ENCODE measurements around the gene LMAN2. TPM values are rescaled to one million over a fixed set of nuclear protein-coding genes. Genes with fewer than 3 reads are reported as not detected.

The LMAN2 gene
- total RNA-seq, 1 donor from 2014 or later = 175 TPM

DNA sequence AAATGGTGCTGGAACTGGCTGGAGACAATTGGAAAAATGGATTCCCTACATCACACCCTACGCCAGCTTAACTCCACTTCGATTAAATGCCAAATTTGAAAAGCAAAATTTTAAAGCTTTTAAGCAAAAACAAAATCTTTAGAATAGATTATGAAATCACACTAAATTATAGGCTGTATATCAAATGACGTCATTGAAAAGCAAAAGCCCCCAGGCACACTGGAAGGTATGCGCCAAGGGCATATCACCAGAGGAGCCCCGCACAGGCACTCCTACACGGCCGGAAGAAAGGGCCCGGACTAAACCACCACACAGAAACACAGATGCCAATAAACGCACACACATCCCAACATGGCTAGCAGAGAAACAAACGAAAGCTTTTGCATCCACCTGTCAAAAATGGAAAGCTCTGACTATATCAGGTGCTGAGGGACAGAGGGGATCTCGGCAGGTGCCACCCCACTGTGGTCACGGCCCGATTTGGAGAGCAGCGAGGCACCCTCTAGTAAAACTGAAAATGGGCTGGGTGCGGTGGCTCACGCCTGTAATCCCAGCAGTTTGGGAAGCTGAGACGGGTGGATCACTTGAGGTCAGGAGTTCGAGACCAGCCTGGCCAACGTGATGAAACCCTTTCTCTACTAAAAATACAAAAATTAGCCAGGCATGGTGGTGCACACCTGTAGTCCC is 22.8 kb downstream of the LMAN2 start:
- no peak for DNase-seq (ENCODE audit: low spot score)

DNA sequence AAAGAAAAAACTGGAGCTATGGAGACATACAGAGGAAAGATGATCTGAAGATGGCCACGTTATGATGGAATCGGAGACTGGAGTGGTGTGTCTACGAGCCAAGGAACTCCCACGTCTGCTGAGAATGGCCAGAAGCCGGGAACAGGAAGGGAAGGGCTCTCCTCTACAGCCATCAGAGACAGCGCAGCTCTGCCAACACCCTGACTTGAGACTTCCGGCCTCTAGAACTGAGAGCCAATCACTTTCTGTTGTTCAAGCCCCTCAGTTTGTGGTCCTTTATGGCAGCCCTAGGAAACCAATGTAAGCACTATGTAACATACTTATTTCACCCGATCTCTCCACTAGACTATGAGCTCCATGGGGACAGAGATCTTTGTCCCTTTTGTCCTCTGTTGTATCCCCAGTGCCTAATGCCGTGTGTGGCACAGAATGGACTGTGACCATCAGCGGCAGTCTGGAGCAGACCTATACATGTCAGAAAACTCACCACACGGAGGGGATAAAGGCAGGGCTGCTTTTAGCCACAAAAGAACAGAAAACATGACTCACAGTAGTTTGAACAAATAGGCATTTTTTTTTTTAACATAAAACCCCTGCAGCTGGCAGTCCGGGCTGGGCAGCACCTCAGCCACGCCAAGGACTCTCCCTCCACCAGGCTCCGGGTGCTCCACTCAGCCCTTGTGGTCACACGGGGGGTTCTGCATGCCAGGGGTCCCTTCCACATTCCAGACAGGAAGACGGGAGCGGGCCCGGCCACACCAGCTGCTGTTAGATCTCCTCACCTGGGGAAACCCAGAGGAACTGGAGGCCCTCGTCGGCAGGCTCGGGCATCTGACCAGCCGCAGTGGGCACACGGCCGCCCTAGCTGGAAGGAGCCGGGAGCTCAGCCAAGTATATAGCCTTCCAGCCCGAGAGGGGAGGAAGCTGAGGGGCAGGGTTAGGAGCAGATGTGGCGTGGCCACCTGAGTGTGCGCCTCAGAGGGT is 23.6 kb downstream of the LMAN2 start:
- no peak for DNase-seq (ENCODE audit: low spot score)

DNA sequence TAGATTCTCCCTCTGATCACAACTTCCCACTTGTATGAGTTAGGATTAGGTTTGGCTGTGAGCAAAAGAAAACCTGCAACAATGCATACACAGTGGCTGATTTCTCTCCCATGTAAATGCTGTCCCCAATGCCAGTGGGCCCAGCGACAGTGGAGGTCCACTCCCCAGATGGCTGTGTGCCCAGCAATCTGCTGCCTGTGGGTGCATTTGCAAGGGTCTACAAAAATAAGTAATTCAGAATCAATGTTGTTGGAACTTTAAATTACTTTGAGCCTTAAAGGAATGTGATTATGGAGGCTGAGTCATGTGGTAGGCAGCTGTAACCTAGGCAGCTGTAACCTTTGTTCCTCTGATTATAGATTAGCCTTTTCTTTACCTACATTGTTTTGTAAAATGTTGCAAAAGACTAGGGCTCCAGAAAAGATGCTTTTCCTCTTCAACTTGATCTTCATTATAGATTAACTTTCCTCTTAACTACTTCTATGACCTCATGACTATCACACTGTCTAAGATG is 25.5 kb downstream of the LMAN2 start:
- DNase-seq (ENCODE audit: low spot score) = no peak

DNA sequence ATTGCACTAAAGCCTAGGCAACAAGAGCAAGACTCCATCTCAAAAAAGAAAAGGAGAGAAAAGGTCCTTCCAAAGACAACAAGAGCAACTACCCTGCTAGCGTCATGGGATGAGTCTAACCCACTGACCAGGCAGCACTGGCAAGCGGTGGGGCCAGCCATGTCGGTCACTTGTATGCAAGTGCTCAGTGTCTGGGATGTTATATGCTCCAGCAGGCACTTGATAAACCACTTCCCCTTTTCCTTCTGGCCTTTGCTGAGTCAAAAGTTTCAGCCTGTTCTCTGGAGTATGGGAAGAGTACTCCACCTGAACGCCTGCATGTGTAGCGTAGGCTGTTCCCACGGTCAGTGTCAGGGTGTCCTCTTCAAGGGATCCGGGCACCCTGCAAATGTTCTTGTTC is 30.6 kb downstream of the LMAN2 start:
- DNase-seq (ENCODE audit: low spot score) = no peak

DNA sequence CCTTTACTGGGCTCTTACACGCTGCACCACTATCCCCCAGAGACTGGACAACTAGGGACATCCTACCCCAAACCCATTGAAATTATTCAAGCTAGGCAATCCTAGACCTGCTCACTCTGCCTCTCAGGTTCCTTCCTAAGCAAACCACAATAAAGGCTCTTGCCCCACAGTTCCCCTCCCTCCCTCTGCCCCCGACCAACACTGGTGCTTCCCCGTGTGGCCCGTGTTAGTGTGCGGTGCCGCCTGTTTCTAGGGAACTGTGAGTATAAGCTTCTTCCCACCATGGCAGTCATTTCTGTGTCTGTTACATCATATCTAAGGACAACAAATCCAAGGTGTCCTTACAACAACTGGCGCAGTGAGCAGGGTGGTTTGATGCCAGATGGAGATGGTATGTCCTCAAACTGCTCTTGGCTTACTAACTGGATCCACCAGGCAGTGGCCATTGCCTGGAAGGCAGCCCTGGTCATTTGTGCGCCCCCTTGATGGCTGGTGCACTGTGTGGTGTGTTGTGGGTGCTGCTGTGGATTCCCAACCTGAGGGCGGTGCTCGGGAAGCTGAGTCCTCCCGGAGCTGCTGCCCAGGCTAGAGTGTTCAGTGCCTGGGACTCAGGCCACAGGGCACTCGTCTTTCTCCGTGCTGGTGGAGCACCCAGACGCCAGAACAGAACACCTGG is 31.4 kb downstream of the LMAN2 start:
- no peak for DNase-seq (ENCODE audit: low spot score)

DNA sequence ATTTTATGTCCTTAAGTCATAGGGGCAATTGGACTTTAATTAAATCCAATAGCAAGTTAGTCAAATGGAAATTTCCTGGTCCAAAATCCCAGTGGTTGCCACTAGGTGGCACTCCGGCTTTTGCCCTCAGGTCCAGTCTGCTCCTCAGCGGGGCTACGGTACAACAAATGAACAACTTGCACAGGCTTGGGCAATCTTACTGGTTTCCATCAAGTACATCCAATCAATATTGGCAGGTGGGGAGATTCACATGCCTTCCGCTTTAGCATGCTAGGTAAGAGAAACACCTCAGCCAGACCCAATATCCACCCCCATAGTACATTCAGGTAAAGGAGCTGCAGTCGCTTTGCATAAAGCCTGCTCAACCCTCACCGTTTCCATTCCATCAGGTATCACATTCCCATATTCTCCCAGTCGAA is 33.5 kb downstream of the LMAN2 start:
- peak; percentile 71 for DNase-seq (ENCODE audit: low spot score)

DNA sequence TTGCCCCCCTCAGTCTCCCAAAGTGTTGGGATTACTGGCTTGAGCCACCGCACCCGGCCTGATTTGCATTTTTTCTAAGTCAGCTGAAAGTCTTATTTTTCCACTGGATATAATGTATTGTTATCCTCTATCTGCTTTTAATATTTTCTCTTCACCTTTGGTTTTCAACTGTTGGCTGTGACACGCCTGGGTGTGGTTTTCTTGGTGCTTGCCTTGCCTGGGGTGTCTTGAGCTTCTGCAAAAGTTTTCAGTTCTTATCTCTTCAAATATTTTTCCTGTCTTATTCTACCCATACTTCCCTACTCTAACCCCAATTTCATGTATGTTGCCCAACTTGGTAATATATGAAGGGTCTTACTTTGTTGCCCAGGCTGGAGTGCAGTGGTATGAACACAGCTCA is 35.5 kb downstream of the LMAN2 start:
- no peak for DNase-seq (ENCODE audit: low spot score)

DNA sequence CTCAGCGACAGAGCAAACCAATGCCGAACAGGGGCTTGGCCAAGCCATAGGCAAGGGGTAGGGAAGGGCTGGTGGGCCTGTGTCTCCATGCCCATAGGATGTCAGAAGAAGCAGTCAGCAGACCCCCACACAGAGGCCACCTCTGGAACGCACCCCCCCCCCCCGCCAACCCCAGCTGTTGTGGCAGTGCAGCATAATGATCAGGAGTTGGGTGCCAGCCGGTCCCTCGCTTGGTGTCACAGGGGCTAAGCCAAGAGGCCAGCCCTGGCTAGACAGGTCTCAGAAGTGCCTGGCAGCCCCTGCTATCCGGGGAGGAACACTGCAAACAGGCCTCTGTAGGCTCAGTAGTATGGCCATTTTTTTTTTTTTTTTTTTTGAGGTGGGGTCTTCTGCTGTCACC is 36.1 kb downstream of the LMAN2 start:
- no peak for DNase-seq (ENCODE audit: low spot score)

DNA sequence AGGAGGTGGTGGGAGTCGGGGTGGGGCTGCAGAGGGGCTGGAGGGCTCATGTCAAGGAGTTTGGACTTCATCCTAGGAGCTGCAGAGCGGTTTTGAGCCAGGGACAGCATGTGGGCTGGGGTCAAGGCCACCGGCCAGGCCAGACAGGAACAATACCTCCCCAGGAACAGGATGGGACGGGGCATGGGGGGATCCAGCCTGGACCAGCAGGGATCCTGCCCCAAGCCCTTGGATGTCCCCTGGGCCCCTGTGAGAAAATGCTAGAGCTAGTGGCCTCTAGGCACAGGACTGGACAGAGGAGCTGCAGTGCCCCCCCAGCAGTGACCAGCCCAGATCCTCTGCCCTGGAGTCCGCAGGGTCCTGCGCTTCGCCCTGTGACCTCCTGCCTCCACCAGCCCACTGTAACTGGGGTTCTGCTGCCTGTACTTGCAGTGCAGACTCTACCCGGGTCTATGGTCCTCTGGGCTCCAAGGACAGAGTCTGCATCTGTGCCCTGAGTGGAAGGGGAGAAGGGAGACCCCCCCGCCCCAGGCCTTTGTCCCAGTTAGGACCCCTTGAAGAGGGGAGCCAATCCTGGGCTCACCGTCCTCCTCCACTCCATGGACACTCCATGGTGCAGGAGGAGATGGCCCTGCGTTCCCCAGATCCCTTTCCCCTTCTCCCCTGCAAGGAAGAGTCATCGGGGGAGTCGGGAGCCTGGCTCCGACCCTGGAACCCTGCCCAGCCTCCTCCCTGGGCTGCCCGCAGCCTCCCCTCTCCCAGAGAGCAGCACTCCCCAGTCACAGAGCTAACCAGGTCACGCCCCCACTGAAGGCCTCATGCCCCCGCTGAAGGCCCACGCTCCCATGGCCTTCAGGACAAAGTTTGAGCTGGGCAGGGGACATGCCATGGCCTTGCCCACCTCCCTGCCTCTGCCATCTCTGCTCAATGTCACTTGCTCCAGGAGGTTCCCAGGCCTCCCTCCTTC is 36.8 kb downstream of the LMAN2 start:
- no peak for DNase-seq (ENCODE audit: low spot score)

DNA sequence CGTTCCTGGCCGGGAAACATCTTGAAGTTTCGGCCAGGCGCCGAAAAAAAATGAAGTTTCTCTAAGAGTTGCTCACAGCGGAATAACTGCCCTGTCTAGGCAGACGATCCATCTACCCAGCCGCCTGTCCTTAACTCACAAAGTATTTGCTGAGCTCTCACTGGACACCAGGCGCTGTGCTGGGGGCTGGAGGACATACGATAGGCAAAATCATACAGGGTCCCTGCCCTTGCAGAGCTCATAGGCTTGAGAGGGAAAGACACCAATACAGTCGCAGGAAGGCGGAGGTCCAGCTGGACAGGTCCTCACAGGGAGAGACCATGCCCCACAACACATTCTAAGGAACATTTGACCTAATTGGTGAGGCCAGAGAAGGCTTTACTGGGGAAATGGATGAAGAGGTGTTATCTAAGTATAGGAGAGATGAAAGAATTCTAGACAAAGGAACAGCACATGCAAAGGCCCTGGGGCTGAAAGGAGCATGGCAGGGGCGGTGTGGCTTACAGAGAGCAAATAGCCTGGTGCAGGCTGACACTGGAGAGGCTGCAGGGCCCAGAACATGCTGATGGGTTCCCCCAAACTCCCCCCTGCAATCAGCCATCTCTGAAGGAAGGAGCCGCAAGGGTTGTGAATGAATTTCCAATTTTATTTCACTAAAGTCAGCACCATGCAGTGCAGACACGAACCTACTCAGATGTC is 37.8 kb downstream of the LMAN2 start:
- no peak for DNase-seq (ENCODE audit: low spot score)

DNA sequence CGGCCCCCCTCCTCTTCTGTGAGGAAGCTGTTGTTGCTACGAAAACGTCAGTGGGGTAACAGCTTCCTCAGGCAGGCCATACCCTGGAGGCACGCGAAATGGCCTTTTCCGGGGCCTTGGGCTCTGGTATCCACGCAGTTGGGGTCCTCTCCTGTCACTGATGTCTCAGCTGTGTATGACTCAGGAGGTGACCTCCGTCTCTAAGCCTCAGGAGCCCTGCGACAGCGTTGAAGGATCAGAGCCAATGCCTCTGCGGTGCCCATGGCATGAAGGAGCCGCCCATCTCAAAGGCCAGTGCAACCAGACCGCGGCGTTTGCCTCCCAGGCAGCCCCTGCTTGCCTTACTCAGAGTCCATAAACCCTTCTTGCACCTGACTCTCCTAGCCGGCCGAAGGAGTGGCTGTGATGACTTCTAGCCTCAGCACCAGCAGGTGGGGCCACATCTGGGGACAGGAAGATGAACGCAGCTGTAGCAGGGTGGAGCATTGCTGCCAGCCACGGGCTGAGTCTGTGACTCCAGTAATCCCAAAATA is 38.8 kb downstream of the LMAN2 start:
- peak; percentile 36 for DNase-seq (ENCODE audit: low spot score)

DNA sequence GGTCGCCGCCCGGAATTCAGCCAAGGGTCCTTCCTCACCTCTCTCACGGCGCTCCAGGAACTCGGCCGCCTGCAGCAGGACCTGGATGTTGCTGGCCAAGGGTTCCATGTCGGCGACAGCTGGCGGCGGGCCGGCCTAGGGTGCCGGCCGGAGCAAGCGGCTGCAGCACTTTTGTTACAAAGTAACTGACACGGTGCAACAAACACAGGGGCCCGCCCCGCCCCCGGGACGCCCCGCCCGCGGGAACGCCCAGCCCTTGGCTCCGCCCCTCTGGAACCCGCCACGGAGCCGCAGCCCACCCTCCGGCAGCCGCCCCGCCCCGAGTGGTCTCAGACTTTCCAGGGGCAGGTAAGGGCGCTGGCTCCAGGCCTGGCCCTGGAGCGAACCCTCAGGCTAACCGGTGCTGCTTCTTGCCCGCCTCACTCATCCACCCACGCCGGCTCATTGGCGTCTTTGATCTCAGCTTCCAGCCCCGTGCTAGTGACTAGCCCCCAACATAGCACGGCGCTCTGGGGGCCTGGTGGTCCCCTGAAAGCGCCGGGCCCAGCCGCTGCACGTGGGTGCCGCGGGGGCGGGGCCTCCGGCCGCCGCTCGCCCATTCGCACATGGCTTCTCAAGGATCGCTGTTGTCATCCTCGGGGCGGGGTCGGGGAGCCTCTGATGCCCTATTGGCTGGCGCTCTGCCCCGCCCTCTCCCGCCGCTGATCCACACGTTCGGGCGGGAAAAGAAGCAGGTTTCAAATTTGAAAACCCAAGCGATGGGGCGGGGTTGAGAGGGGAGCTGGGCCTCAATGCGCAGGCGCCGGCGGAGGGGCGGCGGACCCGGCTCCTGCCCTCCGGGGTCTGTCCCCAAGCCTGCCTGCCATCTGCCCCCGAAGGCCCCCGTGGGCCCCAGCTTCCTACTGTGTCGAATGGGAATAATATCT is 39.5 kb downstream of the LMAN2 start, which contains the start of gene MXD3:
TSS of gene MXD3 (minus strand) at position 176 of the 926 bp plus-strand sequence. CDS start at position 108, 68 bp downstream.
- DNase-seq (ENCODE audit: low spot score) = peak; percentile 96

DNA sequence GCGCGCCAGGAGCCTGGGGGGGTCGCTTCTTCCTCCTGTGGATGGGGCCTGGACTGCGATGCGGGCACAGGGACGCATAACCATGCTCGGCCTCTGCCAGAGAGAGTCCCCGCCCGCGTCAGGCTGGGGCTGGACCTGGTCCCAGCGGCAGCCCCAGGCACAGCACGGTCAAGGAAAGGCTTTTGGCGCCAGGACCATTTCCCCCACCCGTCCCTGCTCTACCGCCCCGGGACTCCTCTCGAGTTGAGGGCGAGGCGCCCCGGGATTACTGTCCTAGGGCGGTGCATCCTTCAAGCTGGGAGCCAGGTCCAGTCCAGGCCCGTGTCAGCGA is 40.1 kb downstream of the LMAN2 start:
- DNase-seq (ENCODE audit: low spot score) = no peak

DNA sequence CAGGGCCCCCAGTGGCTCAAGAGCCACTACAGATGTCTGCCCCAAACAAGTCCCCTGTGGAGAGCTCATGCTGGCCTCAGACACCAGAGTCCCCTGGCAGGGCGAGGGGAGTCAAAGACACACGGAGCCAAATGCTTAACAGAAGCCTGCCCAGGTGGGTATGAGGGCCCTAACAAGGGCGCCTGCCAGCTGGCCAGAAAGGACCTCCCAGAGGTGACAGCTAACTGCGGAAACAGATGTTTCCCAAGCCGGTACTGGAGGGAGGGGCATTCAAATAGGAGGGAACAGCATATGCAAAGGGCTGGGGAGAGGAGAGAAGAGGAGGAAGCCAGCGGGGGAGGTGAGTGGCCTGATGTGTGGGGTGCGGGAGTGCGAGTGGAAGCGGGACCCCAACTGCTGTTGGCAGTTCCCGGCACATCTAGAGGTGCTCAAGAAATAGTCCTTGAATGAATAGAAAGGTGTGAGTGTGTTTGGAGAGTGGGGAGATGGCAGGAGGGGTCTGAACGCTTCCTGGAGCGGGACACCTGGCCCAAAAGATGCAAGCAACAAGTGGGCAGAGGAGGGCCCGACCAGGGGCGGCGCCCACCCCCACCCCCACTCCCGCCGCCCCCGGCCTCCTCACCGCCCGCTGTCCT is 40.6 kb downstream of the LMAN2 start:
- no peak for DNase-seq (ENCODE audit: low spot score)

DNA sequence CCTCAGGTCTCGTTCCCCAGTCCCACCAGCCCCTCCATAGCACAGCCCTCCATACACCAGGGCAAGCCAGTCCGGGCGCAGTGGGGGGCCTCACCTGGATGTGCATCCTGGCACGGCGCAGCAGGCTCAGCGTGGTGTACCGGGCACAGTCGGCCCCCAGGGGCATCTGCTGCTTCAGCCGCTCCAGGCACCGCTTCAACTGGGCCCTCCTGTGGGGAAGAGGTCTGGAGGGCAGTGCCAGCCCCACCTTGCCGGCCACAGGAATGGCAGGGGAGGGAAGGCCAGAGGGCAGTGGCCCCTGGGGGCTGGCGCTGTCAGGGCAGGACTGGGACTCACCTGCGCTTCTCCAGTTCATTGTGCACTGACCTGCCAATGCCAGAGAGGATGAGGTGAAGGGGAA is 41.1 kb downstream of the LMAN2 start:
- DNase-seq (ENCODE audit: low spot score) = no peak

DNA sequence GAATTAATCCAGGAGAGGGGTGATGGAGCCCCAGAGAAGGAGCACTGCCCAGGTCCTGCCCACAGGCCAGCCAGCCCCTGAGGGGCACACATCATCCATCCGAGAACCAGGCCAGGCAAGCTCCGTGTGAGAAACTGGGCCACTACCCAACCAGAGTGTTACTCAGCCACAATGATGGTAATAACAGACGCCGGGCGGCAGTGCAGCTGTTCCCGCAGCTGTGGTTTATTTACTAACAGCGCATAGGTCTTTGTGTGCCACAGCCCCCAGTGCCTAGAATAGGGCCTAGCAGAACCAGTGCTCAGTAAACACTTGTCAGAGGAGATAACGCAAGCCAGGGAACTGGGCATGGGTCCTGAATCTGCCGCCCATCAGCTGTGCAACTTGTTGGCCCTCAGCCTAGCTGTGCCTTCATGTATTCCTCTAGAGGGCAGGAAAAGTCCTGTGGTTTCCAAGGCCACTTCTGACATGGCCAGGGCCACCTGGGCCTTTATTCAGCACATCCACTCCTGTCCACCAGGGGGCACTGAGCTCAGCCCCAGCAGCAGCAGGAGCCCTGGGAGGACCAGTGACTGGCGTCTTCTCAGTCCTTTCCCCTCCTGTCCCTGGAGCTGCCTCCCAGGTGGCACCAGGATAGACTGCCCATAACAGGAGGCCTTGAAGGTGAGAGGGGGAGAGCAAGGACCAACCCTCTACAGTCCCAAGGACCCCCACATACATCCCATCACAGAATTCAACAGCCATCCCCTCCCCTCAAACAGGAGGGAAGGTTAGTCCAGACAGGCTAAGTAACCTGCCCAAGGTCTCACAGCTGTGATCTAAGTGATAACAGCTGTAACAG is 41.9 kb downstream of the LMAN2 start:
- DNase-seq (ENCODE audit: low spot score) = peak; percentile 57

DNA sequence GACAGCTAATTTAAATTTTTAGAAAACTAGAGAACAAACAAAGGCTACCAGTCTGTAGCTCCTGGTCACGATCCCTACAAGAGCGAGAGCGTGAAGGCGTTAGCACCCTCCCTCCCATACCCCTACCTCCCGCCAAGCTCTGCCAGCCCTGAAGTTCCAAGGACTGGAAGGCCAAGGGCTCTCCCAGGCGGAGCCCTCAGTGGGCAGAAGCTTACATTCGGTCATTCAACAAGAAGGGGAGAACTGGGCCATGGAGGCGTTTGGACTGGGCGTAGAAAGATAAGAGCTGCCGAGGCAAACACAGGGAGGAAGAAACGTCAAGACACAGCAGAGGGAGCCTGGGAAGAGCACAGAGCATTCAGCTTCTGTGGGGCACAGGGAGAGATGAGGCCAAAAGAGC is 42.7 kb downstream of the LMAN2 start:
- DNase-seq (ENCODE audit: low spot score) = no peak

Data from umbilical cord (tissue), 2 donors.